HEK293 (cell line): ENCODE data around the gene DDO.

Source experiments
- CTCF ChIA-PET: fragments of 350-600 bp; formaldehyde crosslinking; extraction: SDS; loops from one replicate; lab custom pipeline; 2021; ENCODE audit warnings: antibody characterized with exemption; lab: Yijun Ruan, JAX
- POLR2A ChIA-PET: fragments of 300-600 bp; formaldehyde crosslinking; extraction: SDS; loops from one replicate; lab custom pipeline; 2020; ENCODE audit warnings: antibody characterized with exemption, inconsistent platforms; lab: Yijun Ruan, JAX
- H3K27ac ChIP-seq: fragments of 200-500 bp; sonication (Bioruptor generic); 2 replicates; pipeline ENCODE4 v1.5.1; 2014; ENCODE audit warnings: low read depth, low read length, control low read depth, inconsistent platforms; ENCODE audit errors: extremely low read depth
- H3K36me3 ChIP-seq, 2 experiments: fragments of 200-500 bp in 1 of 2; sonication (Bioruptor generic) in 1 of 2; 1 replicate in 1 of 2; 2 replicates in 1 of 2; pipeline ENCODE4 v1.5.1; 2014 to 2017; ENCODE audit warnings: inconsistent platforms in 2 of 2, low read length in 2 of 2; ENCODE audit not compliant: control insufficient read depth in 2 of 2, insufficient read depth in 1 of 2
- H3K4me1 ChIP-seq: fragments of 200-500 bp; sonication (Bioruptor generic); 2 replicates; pipeline ENCODE4 v1.5.1; 2014; ENCODE audit warnings: mild to moderate bottlenecking, low read length, inconsistent platforms; ENCODE audit not compliant: control insufficient read depth, insufficient read depth
- H3K4me3 ChIP-seq: 2 replicates; pipeline ENCODE4 v1.5.1; 2011; ENCODE audit warnings: low read depth, mild to moderate bottlenecking, control low read depth, low read length, moderate library complexity
- H3K9me3 ChIP-seq: fragments of 200-500 bp; sonication (Bioruptor generic); 2 replicates; pipeline ENCODE4 v1.5.1; 2014; ENCODE audit warnings: low read depth, low read length, inconsistent platforms; ENCODE audit not compliant: control insufficient read depth, insufficient read depth
- GLI4 ChIP-seq: fragments of 450-650 bp; formaldehyde crosslinking; IDR thresholded peaks from 2 replicates; pipeline ENCODE4 v1.5.1; 2016; ENCODE audit warnings: missing biosample characterization, missing genetic modification characterization
- HIC1 ChIP-seq: fragments of 450-650 bp; formaldehyde crosslinking; IDR thresholded peaks from 2 replicates; pipeline ENCODE4 v1.5.1; 2016; ENCODE audit warnings: missing biosample characterization, missing genetic modification characterization
- KLF10 ChIP-seq: fragments of 450-650 bp; IDR thresholded peaks from 2 replicates; pipeline ENCODE4 v1.5.1; 2018; ENCODE audit warnings: missing biosample characterization, mild to moderate bottlenecking, missing genetic modification characterization
- KLF7 ChIP-seq: fragments of 450-650 bp; formaldehyde crosslinking; IDR thresholded peaks from 2 replicates; pipeline ENCODE4 v1.5.1; 2016; ENCODE audit warnings: missing biosample characterization, missing genetic modification characterization, borderline replicate concordance
- KLF8 ChIP-seq: fragments of 450-650 bp; formaldehyde crosslinking; IDR thresholded peaks from 2 replicates; pipeline ENCODE4 v1.5.1; 2016; ENCODE audit warnings: missing biosample characterization, missing genetic modification characterization
- OSR2 ChIP-seq: fragments of 450-650 bp; formaldehyde crosslinking; IDR thresholded peaks from 2 replicates; pipeline ENCODE4 v1.5.1; 2016; ENCODE audit warnings: missing biosample characterization, missing genetic modification characterization
- ZBTB17 ChIP-seq: fragments of 450-650 bp; formaldehyde crosslinking; IDR thresholded peaks from 2 replicates; pipeline ENCODE4 v1.5.1; 2016; ENCODE audit warnings: missing biosample characterization, missing genetic modification characterization
- ZNF239 ChIP-seq: fragments of 450-650 bp; formaldehyde crosslinking; IDR thresholded peaks from 2 replicates; pipeline ENCODE4 v1.5.1; 2016; ENCODE audit warnings: missing biosample characterization, missing genetic modification characterization
- ZNF324 ChIP-seq: fragments of 450-650 bp; formaldehyde crosslinking; IDR thresholded peaks from 2 replicates; pipeline ENCODE4 v1.5.1; 2016; ENCODE audit warnings: missing biosample characterization, missing genetic modification characterization
- ZNF366 ChIP-seq: fragments of 450-650 bp; formaldehyde crosslinking; conservative IDR thresholded peaks from 2 replicates; pipeline ENCODE4 v1.5.1; 2016; ENCODE audit warnings: missing biosample characterization, missing genetic modification characterization
- ZNF514 ChIP-seq: fragments of 450-650 bp; formaldehyde crosslinking; IDR thresholded peaks from 2 replicates; pipeline ENCODE4 v1.5.1; 2016; ENCODE audit warnings: missing biosample characterization, missing genetic modification characterization
- ZNF530 ChIP-seq: fragments of 450-650 bp; formaldehyde crosslinking; IDR thresholded peaks from 2 replicates; pipeline ENCODE4 v1.5.1; 2016; ENCODE audit warnings: low read depth, missing biosample characterization, missing genetic modification characterization
- ZNF544 ChIP-seq: fragments of 450-650 bp; formaldehyde crosslinking; IDR thresholded peaks from 2 replicates; pipeline ENCODE4 v1.5.0; 2017; ENCODE audit warnings: missing biosample characterization, missing genetic modification characterization
- ZNF558 ChIP-seq: fragments of 450-650 bp; formaldehyde crosslinking; IDR thresholded peaks from 2 replicates; pipeline ENCODE4 v1.5.1; 2016; ENCODE audit warnings: missing biosample characterization, missing genetic modification characterization
- ZNF580 ChIP-seq: fragments of 450-650 bp; formaldehyde crosslinking; IDR thresholded peaks from 2 replicates; pipeline ENCODE4 v1.5.1; 2016; ENCODE audit warnings: missing biosample characterization, missing genetic modification characterization
- ZNF585B ChIP-seq: fragments of 450-650 bp; formaldehyde crosslinking; IDR thresholded peaks from 2 replicates; pipeline ENCODE4 v1.5.1; 2016; ENCODE audit warnings: missing biosample characterization, missing genetic modification characterization
- ZNF639 ChIP-seq: fragments of 450-650 bp; formaldehyde crosslinking; IDR thresholded peaks from 2 replicates; pipeline ENCODE4 v1.5.1; 2016; ENCODE audit warnings: missing biosample characterization, missing genetic modification characterization
- ZNF664 ChIP-seq: fragments of 450-650 bp; formaldehyde crosslinking; IDR thresholded peaks from 2 replicates; pipeline ENCODE4 v1.5.1; 2016; ENCODE audit warnings: missing biosample characterization, missing genetic modification characterization
- ZNF776 ChIP-seq: fragments of 450-650 bp; formaldehyde crosslinking; IDR thresholded peaks from 2 replicates; pipeline ENCODE4 v1.5.0; 2017; ENCODE audit warnings: missing biosample characterization, missing genetic modification characterization, borderline replicate concordance
- ZSCAN4 ChIP-seq: fragments of 450-650 bp; formaldehyde crosslinking; IDR thresholded peaks from 2 replicates; pipeline ENCODE4 v1.5.1; 2017; ENCODE audit warnings: missing biosample characterization, missing genetic modification characterization
- TF ChIP-seq, protein P1 (sequence below): fragments of 450-650 bp; formaldehyde crosslinking; IDR thresholded peaks from 2 replicates; pipeline ENCODE4 v1.5.1; 2017; ENCODE audit warnings: missing biosample characterization, missing genetic modification characterization
- TF ChIP-seq, protein P2 (sequence below): fragments of 450-650 bp; formaldehyde crosslinking; IDR thresholded peaks from 2 replicates; pipeline ENCODE4 v1.5.1; 2016; ENCODE audit warnings: missing biosample characterization, missing genetic modification characterization

The DDO gene

DNA sequence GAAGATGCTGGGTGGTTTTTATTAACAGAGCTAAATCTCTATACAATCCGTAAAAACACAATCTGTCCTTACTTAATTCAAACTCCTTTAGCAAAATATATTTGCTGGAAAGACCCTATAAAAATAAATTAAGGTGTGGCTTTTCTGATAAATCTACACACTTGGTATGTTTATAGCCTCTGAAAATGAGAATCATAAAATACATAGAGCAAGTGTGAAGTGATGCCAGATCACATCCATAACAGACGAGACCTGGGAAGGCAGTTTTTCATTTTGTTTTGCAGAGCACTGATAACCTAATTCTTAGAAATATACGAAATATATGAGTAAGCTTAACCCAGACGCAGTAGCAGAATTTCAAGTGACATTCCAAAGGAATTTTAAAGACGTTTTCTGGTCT lies 10.4 kb upstream of the DDO start:
- H3K4me1 ChIP-seq = no peaks in the 10 kb centered on the region
- TF ChIP-seq ZBTB17 (tag by site-specific recombination) (peak; percentile 62; the same call in 1 of the 2 replicates), ZNF664 (tag by site-specific recombination) (no peak), ZNF639 (no peak), ZNF580 (tag by site-specific recombination) (no peak), ZNF324 (tag by site-specific recombination) (no peak)
- POLR2A ChIA-PET = no interaction called here
- no peak overlapping the region for H3K4me3 ChIP-seq
- H3K9me3 ChIP-seq = no peaks in the 10 kb centered on the region
- H3K27ac ChIP-seq = no peak overlapping the region
- CTCF ChIA-PET = interaction anchor here (0.6 kb wide), 1 partner anchor 284 kb away, joined by 5 read pairs; no protein-coding TSS in a partner anchor
- no peaks in the 10 kb centered on the region for H3K36me3 ChIP-seq

- CTCF ChIA-PET = no interaction called here
- no peak overlapping the region for H3K4me3 ChIP-seq
- no peak for TF ChIP-seq KLF10 (tag by site-specific recombination)
- TF ChIP-seq ZNF544 = no peak
- TF ChIP-seq HIC1 (tag by site-specific recombination) = no peak
- no peak for TF ChIP-seq GLI4 (tag by site-specific recombination)
- TF ChIP-seq ZNF530 (tag by site-specific recombination) = no peak
- TF ChIP-seq ZNF776 = no peak
- TF ChIP-seq, protein P1, sequence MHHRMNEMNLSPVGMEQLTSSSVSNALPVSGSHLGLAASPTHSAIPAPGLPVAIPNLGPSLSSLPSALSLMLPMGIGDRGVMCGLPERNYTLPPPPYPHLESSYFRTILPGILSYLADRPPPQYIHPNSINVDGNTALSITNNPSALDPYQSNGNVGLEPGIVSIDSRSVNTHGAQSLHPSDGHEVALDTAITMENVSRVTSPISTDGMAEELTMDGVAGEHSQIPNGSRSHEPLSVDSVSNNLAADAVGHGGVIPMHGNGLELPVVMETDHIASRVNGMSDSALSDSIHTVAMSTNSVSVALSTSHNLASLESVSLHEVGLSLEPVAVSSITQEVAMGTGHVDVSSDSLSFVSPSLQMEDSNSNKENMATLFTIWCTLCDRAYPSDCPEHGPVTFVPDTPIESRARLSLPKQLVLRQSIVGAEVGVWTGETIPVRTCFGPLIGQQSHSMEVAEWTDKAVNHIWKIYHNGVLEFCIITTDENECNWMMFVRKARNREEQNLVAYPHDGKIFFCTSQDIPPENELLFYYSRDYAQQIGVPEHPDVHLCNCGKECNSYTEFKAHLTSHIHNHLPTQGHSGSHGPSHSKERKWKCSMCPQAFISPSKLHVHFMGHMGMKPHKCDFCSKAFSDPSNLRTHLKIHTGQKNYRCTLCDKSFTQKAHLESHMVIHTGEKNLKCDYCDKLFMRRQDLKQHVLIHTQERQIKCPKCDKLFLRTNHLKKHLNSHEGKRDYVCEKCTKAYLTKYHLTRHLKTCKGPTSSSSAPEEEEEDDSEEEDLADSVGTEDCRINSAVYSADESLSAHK (tag by site-specific recombination) = no peak
- no peak for TF ChIP-seq OSR2 (tag by site-specific recombination)
- no peak for TF ChIP-seq ZNF558 (tag by site-specific recombination)
- TF ChIP-seq KLF7 = no peak
- no peak for TF ChIP-seq ZNF585B (tag by site-specific recombination)
- TF ChIP-seq, protein P2, sequence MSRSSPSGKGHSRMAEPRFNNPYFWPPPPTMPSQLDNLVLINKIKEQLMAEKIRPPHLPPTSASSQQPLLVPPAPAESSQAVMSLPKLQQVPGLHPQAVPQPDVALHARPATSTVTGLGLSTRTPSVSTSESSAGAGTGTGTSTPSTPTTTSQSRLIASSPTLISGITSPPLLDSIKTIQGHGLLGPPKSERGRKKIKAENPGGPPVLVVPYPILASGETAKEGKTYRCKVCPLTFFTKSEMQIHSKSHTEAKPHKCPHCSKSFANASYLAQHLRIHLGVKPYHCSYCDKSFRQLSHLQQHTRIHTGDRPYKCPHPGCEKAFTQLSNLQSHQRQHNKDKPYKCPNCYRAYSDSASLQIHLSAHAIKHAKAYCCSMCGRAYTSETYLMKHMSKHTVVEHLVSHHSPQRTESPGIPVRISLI (tag by site-specific recombination) = no peak
- no peak for TF ChIP-seq ZNF514 (tag by site-specific recombination)
- TF ChIP-seq ZNF239 = no peak
- TF ChIP-seq KLF8 = no peak
- no peak for TF ChIP-seq ZNF366 (tag by site-specific recombination)
- no peak for TF ChIP-seq ZSCAN4 (tag by site-specific recombination)
- TF ChIP-seq, all 188 proteins: peak for 0
- Histone ChIP-seq H3K36me3 (no peaks in the 10 kb centered on the region), H3K9me3 (no peaks in the 10 kb centered on the region), H3K27ac (no peak overlapping the region), H3K4me1 (no peaks in the 10 kb centered on the region)
- POLR2A ChIA-PET = no interaction called here
These were observed 7.1 kb upstream of the DDO start for GRCh38 chr6:110422444-110422822.
